T follicular helper cell (primary cell): ENCODE measurements around the gene TAF11L8.
"Not testable (repeated sequence)": the region's sequence is repeated elsewhere in the genome, so short reads cannot be mapped to it uniquely, and the experiment has no call there.

ENCODE experiments used
- DNase-seq: peaks from one replicate; pipeline ENCODE4 v3.0.0-alpha.2; 2020; ENCODE audit warnings: low read depth
- total RNA-seq, 2 experiments: gene quantifications; one replicate each; lab custom pipeline; 2026; lab: John Stamatoyannopoulos, UW

TAF11L8 gene
- total RNA-seq: 0 reads per million in 2 experiments

- DNase-seq: not testable (repeated sequence)
Observed at GRCh38 chr5:17590860-17591259, at the start of gene TAF11L8. TAF11L8 (minus strand) TSS chr5:17590960.

DNA sequence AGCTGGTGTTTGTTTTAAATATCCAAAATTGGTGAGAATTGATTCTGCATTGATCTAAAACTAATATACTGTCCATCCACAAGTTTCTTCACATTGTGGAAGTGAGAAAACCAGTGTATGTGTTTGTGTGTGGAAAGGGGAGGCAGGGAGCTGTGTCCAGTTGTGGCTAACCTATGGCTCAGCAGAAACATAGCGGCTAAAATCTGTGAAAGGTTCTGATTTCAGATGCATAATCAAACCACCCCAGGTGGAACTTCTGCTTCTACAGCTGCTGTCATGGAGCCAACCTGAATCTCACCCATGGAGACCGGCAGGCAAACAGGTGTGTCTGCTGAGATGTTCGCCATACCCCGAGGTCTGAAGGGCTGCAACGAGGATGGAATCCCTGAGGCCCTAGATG is 43.4 kb upstream of the TAF11L8 start, which contains the start of gene TAF11L14:
Gene TAF11L14 (plus strand): TSS at position 301 of the 400 bp plus-strand sequence.
- no peak for DNase-seq

- not testable (repeated sequence) for DNase-seq
Observed at GRCh38 chr5:17631788-17632187, 41.0 kb upstream of the TAF11L8 start, which contains the start of gene TAF11L13. TAF11L13 (plus strand) TSS chr5:17632088.

- DNase-seq: no peak
Observed at GRCh38 chr5:17625686-17626085, 34.9 kb upstream of the TAF11L8 start.

DNA sequence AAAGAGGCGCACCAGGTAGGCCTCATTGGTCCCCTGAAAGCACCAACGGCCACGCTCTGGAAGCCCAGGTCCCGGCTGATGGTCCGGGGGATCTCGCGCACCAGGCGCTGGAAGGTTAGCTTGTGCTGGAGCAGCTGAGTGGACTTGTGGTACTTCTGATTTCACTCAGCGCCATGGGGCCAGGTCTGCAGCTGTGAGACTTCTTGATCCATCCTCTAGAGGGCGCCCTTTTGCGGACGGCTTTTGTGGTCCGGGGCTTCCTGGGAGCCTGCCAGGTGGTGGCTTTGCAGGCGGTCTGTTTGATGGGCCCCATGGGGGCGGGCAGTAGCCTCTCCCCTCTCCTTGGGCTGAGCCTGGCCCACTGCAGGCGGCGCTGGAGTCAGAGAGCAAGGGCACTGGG is 29.9 kb upstream of the TAF11L8 start:
- no peak for DNase-seq

- no peak for DNase-seq
Observed at GRCh38 chr5:17619354-17619753, 28.6 kb upstream of the TAF11L8 start.

DNA sequence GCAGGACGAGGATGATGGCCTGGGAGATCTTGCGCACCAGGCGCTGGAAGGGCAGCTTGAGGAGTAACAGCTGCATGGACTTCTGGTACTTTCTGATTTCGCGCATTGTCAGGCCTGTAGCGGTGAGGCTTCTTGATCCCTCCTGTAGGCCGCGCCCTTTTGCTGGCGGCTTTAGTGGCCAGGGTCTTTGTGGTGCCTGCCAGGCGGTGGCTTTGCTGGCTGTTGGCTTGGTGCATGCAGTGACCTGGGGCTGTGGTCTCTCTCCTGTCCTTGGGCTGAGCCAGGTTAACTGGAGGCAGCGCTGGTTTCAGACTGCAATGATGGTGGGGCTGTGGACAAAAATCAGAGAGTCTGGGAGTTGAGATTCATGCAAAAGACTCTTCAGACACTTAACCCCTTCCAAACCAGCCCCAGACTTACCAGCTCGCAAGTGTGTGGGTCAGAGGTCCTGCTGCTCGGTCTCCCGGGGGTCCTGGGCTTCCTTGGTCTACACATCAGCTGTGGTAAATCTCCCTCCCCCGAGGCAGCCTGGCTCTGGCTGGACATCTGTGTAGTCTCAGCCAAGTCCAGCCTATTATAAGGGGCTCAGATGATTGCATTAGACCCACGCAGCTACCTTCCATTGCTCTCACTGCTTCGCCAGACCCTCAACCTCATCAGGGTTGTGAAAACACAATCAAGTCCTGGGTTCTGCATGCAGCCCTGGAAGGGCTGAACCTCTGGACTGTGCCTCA is 24.3 kb upstream of the TAF11L8 start:
- no peak for DNase-seq

GRCh38 chr5:17610092-17610491 is 19.3 kb upstream of the TAF11L8 start, which contains the start of gene TAF11L12:
TAF11L12 (plus strand) TSS chr5:17610392.
- not testable (repeated sequence) for DNase-seq

GRCh38 chr5:17607461-17607860 is 16.7 kb upstream of the TAF11L8 start:
- DNase-seq: not testable (repeated sequence)

- no peak for DNase-seq
Observed at GRCh38 chr5:17604951-17605350, 14.2 kb upstream of the TAF11L8 start.

DNA sequence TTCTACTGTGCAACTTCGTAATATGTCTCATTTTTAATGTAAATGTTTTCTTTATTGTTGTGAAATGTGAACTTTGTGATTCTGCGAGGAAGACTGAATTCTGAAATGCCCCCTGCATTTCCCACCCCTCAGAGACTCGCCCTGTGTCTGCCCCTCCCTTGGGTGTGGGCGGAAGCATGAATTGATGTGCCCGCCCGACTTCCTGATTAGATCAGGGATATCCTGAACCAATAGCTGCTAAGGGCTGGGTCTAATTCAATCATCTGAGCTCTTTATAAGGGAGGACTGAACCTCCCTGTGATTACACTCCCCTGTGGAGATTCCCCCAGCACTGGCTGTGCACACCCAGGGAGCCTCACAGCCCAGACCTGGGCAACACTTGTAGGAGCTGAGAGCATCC is 13.1 kb upstream of the TAF11L8 start, which contains the start of gene TAF11L11:
Gene TAF11L11 (plus strand): TSS at position 304 of the 400 bp plus-strand sequence.
- not testable (repeated sequence) for DNase-seq

- DNase-seq: not testable (repeated sequence)
Observed at GRCh38 chr5:17597728-17598127, 7.0 kb upstream of the TAF11L8 start, which contains the start of gene TAF11L10. TAF11L10 (minus strand) TSS chr5:17597828.

DNA sequence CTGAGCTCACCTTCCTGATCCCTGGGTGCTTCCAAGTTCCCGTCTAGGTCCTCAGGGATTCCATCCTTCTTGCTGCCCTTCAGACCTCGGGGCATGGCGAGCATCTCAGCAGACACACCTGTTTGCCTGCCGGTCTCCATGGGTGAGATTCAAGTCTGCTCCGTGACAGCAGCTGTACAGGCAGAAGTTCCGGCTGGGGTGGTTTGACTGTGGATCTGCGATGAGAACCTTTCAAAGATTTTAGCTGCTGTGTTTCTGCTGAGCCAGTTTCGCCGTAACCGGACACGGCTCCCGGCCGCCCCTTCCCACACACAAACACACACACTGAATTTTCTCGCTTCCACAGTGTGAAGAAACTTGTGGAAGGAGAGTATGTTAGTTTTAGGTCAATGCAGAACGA is 3.5 kb upstream of the TAF11L8 start, which contains the start of gene TAF11L9:
Gene TAF11L9 (minus strand): TSS at position 140 of the 400 bp plus-strand sequence.
- DNase-seq: not testable (repeated sequence)

- DNase-seq: not testable (repeated sequence)
Observed at GRCh38 chr5:17585658-17586057, 5.1 kb downstream of the TAF11L8 start, which contains the start of gene TAF11L7. TAF11L7 (minus strand) TSS chr5:17585758.
